Limb (tissue), 2 donors: Measurements from ENCODE around the gene HERC2.
"Not testable (repeated sequence)": the region's sequence is repeated elsewhere in the genome, so short reads cannot be mapped to it uniquely, and the experiment has no call there.

Experiments
- DNase-seq, 2 donors: peaks; one replicate each; pipeline ENCODE4 v3.0.0-alpha.2; 2016; ENCODE audit errors: extremely low spot score in 2 of 2

HERC2 gene

DNA sequence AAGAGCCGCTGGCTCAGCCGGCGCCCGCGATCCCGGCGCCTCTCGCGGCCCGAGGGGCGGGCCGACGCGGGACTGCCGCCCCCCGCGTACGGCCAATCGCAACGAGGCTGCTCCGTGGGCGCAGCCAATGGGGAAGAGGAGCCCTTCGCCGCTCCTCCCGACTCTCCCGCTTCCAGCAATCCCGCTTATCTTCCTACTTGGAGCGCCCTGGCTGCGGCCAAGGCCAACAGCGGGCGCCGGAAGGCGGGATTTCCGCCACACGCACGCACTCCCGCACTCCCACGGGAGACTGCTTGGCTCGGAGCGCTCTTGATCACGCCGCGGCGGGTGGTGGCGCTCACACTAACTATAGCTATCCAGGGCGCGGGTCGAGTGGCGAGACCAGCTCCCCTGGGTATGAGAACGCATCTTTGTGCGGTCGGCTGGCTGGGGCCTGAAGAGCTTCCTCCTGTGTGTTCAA, at the start of gene HERC2:
TSS of gene HERC2 (minus strand) at position 51 of the 460 bp plus-strand sequence. CDS start 746 bp downstream, outside the sequence.
- DNase-seq, result not testable (repeated sequence)

- not testable (repeated sequence) for DNase-seq
These were observed 43.5 kb upstream of the HERC2 start for GRCh38 chr15:28365502-28365901.

- DNase-seq, result not testable (repeated sequence)
These were observed 36.0 kb upstream of the HERC2 start, which contains the start of gene GOLGA6L24 for GRCh38 chr15:28357984-28358383. GOLGA6L24 (minus strand) TSS chr15:28358084; CDS start chr15:28358023, 61 bp downstream.

DNA sequence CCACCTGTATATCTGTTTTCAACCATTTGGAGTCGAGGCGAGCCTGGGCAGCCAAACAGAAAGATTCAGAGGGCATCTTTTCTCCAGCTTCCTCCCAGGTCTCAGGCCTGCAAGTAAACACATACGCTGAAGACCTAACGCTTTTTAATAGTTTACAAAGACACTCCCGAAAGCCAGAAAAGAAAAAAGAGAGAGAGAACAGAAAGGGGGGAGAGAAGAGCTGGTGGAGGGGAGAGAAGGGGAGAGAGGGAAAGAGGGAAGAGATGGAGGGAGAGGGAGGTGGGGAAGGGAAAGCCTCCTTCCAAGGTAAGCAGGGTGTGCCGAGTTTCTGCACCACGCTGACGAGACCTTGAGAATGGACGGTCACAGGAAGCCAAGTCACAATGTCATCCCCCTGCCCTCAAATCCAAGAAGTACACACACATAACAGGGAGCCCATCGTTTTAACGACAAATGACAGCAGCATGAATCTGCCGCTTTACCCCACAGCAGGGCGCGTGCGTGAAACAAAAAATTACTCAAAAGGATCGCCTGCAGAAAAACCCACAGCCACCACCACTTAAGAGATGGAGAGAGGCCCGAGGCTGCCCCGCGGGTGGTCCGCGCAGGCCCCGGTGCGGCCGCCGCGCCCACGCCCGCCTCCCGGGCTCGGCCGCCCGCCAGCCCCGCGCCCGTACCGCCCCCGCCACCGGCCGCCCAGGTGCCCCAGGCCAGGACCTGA, 461 bp downstream of the HERC2 start:
- not testable (repeated sequence) for DNase-seq

GRCh38 chr15:28319725-28320124, 2.3 kb downstream of the HERC2 start:
- not testable (repeated sequence) for DNase-seq

DNA sequence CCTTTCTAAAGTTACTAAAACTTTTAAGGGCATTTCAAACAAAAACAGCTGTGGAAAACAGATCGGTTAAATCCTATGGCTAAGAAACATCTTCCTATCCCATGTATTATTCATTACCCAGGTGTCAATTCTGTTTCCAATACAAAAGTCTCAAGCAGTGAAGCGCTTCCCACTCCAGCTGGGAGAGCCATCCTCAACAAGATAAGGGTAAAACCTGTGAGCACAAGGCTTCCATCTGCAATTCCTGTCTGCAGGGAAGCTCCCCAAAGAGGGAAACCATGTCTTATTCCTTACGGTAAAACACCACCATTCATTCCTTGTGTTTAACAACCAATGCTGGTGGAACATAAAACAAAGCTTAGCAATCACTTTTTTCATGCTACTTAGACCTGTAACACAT, 3.2 kb downstream of the HERC2 start:
- DNase-seq, result not testable (repeated sequence)

DNA sequence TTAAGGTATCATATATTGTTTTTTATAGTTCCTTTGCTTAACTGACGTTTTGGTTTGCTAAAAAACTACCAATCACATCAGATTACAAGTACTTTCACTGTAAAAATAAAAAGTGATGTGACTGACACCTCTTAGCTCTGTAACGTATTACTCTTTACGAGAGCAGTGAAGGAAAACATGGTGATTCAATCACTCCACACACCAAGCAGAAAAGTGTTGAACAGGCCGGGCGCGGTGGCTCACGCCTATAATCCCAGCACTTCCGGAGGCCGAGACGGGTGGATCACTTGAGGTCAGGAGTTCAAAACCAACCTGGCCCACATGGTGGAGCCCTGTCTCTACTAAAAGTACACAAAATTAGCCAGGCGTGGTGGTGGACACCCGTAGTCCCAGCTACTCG, 3.9 kb downstream of the HERC2 start:
- not testable (repeated sequence) for DNase-seq

DNA sequence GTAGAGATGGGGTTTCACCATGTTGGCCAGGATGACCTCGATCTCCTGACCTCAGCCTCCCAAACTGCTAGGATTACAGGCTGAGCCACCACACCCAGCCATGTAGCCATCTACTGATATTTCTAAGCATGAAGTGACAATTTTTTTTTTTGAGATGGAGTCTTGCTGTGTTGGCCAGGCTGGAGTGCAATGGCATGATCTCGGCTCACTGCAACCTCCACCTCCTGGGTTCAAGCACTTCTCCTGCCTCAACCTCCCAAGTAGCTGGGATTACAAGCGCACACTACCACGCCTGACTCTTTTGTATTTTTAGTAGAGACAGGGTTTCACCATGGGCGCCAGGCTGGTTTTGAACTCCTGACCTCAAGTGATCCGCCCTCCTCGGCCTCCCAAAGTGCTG, 5.0 kb downstream of the HERC2 start:
- DNase-seq, result not testable (repeated sequence)

DNA sequence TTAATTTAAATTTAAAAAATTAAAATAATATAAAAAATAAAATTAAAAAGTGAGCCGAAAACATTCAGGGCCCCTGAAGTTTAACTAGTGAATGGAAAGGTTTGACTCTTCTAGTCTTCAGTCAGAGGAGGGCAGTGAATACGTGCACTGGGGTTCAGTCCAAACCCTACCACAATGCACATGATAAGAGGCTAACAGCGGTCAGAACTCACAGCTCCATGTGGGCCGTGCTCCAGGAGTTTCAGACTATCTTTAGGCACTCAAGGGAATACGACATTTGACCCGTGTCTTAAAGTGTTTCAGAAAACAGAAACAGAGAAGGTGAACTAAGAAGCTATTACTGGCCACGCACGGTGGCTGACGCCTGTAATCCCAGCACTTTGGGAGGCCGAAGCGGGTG, 11.5 kb downstream of the HERC2 start:
- not testable (repeated sequence) for DNase-seq

DNA sequence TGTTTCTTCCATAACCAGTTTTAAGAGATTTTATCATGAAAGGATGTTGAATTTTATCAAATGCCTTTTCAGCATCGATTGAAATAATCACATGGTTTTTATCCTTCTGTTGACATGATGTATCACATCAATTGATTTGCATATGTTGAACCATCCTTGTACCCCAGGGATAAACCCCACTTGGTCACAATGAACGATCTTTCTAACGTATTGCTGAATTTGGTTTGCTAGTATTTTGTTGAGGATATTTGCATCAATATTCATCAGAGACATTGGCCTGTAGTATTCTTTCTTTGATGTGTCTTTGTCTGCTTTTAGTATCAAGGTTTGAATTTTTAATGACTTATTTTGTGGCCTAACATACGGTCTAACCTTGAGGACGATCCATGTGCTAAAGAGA, 13.3 kb downstream of the HERC2 start:
- not testable (repeated sequence) for DNase-seq

- not testable (repeated sequence) for DNase-seq
These were observed 16.3 kb downstream of the HERC2 start for GRCh38 chr15:28305700-28306099.

DNA sequence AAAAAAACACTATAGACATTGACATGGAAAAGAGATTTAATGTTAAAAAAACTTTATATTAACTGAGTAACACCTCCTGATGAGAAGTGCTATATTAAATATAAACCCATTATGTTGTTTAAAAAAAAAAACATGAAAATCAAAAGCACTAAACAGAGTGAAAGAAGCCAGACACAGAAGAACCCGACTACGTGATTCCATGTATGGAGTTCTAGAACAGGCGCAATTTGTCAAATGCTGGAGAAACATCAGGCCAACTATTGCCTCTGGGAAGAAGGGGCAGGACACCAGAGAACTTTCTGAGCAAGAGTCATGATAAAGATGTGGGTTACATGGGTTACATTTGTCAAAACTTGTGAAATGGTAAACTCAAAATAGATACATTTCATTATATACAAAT, 24.5 kb downstream of the HERC2 start:
- DNase-seq, result not testable (repeated sequence)

DNA sequence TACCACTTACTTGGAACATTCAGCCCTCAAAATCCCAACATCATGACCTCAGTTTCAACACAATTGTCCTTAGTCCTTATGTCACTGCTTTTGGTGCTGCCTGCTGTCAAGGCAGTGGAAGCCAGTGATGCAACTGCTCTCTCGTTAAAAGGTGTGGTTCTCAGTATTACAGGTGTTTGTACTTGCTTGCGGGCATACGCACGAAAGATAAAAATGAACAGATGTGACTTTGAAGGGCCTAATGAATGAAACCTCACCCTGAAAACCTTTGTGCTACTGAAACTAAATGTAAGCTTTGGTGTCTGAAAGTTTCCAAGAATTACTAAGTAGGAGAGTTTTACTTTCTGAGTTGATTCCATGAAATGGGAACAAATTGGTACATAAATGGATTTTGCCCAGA, 25.2 kb downstream of the HERC2 start:
- DNase-seq, result not testable (repeated sequence)

DNA sequence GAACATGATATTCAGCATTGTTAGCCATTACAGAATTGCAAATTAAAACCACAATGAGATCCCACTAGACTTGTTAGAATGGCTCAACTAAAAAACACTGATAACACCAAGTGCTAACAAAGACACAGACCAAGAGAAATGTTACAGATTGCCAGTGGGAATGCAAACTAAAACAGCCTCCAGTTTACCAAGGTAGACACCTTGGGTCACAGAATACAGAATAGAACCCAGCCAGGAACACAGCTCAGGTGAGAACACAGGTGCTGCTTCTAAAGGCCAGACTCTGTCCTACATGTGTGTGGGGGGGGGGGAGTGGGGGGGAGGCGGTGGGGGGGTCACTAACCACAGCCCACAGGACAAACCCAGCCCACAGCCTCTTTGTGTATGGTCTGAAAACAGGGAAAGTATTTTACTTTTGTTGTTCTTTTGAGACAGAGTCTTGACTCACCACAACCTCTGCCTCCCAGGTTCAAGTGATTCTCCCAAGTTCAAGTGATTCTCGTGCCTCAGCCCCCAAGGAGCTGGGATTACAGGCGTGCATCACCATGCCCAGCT, 26.9 kb downstream of the HERC2 start:
- not testable (repeated sequence) for DNase-seq

DNA sequence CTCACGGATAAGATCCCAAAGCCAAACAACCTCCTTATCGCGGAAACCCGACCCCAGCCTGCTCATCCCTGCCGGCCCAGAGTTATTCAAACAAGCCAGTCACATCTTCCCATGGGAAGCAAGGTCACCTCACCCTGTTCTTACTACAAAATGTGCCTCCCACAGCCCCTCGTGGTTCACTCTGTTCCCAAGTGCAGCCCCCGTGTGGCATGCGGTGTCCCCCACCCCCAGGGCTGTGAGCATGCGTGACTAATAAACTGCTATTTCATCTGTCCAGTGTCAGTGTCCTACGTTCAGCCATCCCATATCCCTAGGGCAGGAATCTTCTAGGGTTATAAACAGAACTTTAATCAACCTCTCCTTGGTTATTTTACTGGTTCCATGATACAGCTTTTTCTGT, 27.4 kb downstream of the HERC2 start:
- DNase-seq, result not testable (repeated sequence)

- no peak for DNase-seq
These were observed 32.1 kb downstream of the HERC2 start for GRCh38 chr15:28289694-28290463.

DNA sequence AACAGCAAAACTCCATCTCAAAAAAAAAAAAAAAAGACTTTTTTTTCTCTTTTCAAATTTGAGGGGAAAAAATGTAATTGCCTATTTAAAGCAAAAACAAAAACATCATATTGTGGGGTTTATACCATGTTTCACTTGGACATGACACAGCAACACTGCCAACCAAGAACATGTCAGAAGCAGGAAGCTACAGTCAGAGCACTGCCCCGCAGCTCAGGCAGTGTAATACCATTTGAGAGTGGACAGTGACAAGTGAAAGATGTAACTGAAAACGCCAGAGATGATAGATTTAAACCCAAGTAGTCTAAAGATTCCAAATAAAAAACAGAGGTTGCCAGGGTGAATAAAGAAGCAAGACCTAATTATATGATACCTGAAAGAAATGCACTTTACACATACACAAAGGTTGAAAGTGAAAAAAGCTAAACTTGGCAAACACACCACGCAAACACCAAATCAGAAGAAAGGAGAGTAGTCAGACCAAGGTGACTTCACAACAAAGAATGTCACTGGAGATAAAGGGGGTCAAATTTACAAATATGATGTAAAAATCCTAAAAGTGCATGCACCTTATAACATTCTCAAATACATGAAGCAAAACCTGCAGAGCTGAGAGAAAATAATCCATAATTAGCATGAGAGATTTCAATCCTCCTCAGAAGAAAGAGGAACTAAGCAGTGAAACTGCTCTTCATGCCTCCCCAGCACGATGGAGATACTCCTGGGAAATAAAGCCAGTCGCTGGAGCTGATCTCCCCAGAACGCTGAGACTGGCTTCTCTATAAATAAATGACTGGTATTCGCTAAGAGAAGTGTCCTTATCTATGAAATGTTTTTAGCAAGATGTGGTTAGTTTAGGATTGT, 32.9 kb downstream of the HERC2 start:
- not testable (repeated sequence) for DNase-seq

DNA sequence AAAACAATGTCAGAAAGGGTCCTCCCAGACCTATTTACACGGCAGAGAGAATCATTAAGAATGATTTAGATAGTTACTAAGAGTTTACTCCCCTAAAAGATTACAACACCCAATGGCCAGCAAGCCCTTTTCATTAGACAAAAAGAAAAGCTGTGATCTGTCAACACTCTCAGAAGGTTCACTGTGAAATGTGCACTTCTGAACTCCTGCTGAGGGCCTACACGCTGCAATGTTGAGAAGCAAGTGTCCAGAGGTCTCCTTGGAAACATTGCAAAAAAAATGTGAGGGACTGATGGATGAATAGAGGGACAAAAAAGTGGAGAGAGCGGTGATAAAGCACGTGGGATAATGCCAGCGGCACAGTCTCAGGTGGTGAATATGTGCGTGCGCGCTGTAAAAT, 35.3 kb downstream of the HERC2 start:
- DNase-seq, result not testable (repeated sequence)

DNA sequence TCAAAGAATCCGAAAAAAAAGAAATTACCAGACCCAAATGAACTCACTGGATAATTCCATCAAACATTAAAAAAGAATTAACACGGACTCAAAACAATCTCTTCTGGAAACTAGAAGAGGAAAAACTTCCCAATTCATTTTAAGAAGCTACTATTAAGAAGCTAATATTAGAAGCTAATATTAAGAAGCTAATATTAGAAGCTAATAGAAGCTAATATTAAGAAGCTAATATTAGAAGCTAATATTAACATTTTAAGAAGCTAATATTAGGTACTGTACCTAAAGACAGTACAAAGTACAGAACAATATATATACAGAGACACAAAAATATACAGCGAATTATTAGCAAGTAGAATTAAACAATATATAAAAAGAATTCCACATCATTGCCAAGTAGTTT, 35.9 kb downstream of the HERC2 start:
- no peak for DNase-seq

DNA sequence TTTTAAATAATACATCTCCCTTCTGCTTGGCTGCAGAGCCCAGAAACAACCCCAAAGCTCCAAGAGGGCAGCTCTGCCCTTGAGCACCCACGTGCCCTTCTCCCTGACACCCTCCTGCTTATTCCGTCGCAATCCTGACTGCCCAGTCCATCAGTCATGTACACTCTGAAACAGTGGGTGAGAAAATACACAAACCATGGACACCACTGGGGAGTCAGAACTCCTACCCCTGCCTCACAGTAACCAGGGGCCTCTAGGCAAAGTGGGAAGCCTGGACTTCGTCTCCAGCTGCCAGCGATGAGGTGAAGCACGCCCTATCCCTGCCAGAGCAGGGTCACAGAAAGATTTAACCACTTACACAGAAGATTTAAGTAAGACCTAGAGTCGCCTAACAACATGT, 40.1 kb downstream of the HERC2 start:
- no peak for DNase-seq

GRCh38 chr15:28274635-28275034, 47.3 kb downstream of the HERC2 start:
- no peak for DNase-seq
